Activated naive CD8-positive, alpha-beta T cell treated with anti-CD3 and anti-CD28 coated beads for 36 hours (primary cell): ENCODE data around the gene PROSER2. TPM values are rescaled to one million over a fixed set of nuclear protein-coding genes. Genes with fewer than 3 reads are reported as not detected.

Experiments used
- DNase-seq: peaks from one replicate; pipeline ENCODE4 v3.0.0; 2021
- H3K27ac Mint-ChIP-seq: one replicate; pipeline ENCODE4 v1.8.0; 2022; ENCODE audit warnings: mild to moderate bottlenecking, moderate library complexity, mixed read lengths
- H3K27me3 Mint-ChIP-seq: one replicate; pipeline ENCODE4 v1.8.0; 2022; ENCODE audit warnings: mild to moderate bottlenecking, mixed read lengths
- H3K36me3 Mint-ChIP-seq: one replicate; pipeline ENCODE4 v1.8.0; 2021; ENCODE audit warnings: mild to moderate bottlenecking, mixed read lengths
- H3K4me1 Mint-ChIP-seq: one replicate; pipeline ENCODE4 v1.8.0; 2021; ENCODE audit warnings: mixed read lengths
- H3K4me3 Mint-ChIP-seq: one replicate; pipeline ENCODE4 v1.8.0; 2022; ENCODE audit warnings: mild to moderate bottlenecking, moderate library complexity, mixed read lengths
- H3K9me3 Mint-ChIP-seq: one replicate; pipeline ENCODE4 v1.8.0; 2022; ENCODE audit warnings: mixed read lengths
- total RNA-seq, 2 experiments: library from RNA; stranded (reverse); gene quantifications; one replicate each; pipeline ENCODE4 v1.2.3, GENCODE V29; 2021

The PROSER2 gene, protein sequence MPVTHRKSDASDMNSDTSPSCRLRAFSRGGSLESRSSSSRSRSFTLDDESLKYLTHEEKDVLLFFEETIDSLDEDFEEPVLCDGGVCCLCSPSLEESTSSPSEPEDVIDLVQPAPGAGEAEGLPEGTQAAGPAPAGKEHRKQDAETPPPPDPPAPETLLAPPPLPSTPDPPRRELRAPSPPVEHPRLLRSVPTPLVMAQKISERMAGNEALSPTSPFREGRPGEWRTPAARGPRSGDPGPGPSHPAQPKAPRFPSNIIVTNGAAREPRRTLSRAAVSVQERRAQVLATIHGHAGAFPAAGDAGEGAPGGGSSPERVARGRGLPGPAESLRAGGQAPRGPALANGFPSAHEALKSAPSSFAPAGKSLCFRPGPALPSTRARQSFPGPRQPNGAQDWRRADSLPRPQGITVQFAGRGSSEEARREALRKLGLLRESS
- 1 to 10 TPM; 1.5 to 2.8 TPM for total RNA-seq

DNA sequence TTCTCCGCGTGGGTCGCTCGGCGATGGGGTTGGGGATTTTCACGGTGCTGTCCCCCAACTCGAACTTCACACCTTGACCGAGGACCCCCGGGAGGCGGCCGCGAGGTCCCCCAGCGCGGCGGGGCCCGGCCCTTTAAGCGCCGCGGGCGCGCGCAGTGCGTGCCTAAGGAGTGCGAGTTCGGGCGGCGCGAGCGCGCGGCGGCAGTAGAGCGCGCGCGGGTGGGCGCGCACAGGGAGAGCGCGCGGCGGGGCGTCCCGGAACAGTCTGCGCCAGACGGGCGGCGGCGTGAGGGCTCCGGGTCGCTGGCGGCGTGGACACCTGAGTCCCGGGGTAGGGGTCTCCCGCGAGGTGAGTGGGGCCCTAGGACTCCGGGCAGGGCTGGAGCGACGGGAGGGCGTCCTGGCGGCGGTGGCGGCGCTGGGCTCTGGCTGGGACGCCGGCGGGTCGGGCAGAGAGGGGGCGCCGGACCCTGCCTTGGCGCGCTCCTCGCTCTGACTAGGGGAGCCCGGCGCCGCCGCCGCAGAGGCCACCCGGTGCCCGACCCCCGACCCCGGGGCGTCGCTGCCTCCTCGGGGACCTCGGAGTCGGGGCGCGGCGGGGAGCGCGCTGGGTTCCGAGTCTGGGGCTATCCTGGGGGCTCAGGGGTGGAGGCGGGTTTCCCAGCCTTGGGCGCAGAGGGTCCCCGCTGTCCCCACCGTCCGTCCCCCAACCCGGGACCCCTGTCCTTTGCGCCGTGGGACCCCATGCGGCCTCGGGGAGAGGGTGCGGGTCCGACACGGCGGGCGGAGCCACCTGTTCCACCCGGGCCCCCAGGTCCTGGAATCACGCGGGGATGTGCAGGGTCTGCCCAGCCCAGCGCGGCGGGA lies at the start of gene PROSER2:
PROSER2 (plus strand) TSS at position 235 of the 867 bp plus-strand sequence. CDS start 28,722 bp downstream, outside the sequence.
- H3K27me3 Mint-ChIP-seq: peaks cover 62% of the 10 kb centered on the region

DNA sequence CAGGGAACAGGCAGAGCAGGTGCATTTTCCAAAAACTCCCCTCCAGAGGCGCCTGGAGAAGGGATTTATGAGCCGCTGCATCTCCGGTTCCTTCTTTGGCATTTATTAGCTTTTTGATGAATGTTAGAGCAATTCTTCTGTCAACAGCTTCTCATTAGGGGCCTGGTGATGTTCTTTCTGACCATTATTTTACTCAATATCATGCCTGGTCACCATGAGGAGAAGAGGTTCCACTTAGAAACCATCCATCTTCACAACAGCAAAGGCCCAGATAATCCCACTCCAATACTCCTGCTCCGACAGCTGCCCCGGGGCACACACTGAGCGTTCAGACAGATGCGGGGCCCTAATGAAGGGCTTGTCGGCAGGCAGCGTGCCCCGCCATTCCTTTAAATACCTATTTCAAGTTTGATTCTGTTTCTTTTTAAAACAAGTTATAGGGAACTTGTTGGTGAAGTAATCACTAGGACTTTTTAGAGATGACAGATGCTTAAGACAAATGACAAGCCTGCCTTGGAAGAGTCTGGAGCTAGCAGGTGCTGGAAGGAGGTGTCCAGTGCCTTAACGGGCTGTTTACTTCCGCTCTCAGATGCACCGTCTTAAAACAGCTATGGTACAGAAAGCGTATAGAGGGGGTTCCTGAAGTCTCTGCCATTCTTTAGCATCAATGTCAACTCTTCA lies 49.3 kb upstream of the PROSER2 start:
- no peaks in the 10 kb centered on the region for H3K9me3 Mint-ChIP-seq
- no peak for DNase-seq
- H3K4me1 Mint-ChIP-seq: no peaks in the 10 kb centered on the region
- no peaks in the 10 kb centered on the region for H3K36me3 Mint-ChIP-seq
- H3K27me3 Mint-ChIP-seq: no peaks in the 10 kb centered on the region
- H3K4me3 Mint-ChIP-seq: no peak overlapping the region
- no peak overlapping the region for H3K27ac Mint-ChIP-seq

More for the DNA sequence above, at the start of gene PROSER2:
- Mint-ChIP-seq H3K9me3 (no peaks in the 10 kb centered on the region), H3K4me3 (peak within 1 kb of the TSS; percentile 78), H3K27ac (peak within 1 kb of the TSS; percentile 36), H3K36me3 (no peaks in the 10 kb centered on the region), H3K4me1 (peaks cover 11% of the 10 kb centered on the region)
- DNase-seq: peak; percentile 66

DNA sequence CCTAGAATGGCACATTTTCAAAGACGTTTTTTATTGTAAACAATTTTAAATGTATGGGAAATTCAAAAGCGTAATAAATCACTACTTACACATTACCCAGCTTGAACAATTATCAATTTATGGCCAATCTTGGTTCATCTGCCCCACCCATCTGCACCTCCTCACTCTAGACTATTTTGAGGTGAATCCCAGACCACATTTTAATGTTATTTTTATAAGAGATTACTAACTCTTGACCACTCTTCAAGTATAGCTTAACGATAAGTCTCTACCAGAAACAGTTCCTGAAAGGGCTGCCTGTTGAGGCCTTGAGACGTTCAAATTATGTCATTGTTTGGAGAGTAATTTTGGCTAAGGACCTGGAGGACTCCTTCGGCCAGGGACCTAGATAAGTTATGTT lies 47.7 kb upstream of the PROSER2 start:
- Mint-ChIP-seq H3K4me3 (no peak overlapping the region), H3K9me3 (no peaks in the 10 kb centered on the region), H3K27me3 (no peaks in the 10 kb centered on the region)

DNA sequence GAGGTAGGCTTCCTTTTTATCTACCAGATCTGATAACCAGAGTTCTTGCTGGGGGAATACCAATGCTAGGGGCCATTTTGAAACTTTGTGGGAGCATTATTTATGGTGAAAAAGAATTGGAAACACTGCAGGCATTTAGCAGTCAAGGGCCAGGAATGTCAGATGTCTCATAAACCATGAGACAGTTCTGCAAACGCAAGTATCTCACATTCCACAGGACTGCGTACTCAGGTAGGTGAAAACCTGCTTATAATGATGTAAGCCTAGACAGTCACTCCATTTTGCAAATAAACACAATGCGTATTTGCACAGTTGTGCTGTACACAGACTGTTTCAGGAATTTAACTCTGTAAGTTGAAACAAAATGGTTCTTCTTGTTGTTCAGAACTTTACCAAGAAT lies 47.1 kb upstream of the PROSER2 start:
- H3K4me1 Mint-ChIP-seq: no peaks in the 10 kb centered on the region
- no peak overlapping the region for H3K27ac Mint-ChIP-seq
- no peaks in the 10 kb centered on the region for H3K9me3 Mint-ChIP-seq
- no peaks in the 10 kb centered on the region for H3K27me3 Mint-ChIP-seq
- no peaks in the 10 kb centered on the region for H3K36me3 Mint-ChIP-seq
- no peak for DNase-seq
- no peak overlapping the region for H3K4me3 Mint-ChIP-seq

More for the DNA sequence above, 47.7 kb upstream of the PROSER2 start:
- DNase-seq: no peak
- Mint-ChIP-seq H3K27ac (no peak overlapping the region), H3K4me1 (no peaks in the 10 kb centered on the region), H3K36me3 (no peaks in the 10 kb centered on the region)

- Mint-ChIP-seq H3K9me3 (no peaks in the 10 kb centered on the region), H3K27ac (no peak overlapping the region), H3K4me1 (peaks cover 6% of the 10 kb centered on the region), H3K36me3 (no peaks in the 10 kb centered on the region), H3K27me3 (peaks cover 7% of the 10 kb centered on the region), H3K4me3 (no peak overlapping the region)
- DNase-seq: no peak
These were observed 42.0 kb upstream of the PROSER2 start for GRCh38 chr10:11781114-11781513.

DNA sequence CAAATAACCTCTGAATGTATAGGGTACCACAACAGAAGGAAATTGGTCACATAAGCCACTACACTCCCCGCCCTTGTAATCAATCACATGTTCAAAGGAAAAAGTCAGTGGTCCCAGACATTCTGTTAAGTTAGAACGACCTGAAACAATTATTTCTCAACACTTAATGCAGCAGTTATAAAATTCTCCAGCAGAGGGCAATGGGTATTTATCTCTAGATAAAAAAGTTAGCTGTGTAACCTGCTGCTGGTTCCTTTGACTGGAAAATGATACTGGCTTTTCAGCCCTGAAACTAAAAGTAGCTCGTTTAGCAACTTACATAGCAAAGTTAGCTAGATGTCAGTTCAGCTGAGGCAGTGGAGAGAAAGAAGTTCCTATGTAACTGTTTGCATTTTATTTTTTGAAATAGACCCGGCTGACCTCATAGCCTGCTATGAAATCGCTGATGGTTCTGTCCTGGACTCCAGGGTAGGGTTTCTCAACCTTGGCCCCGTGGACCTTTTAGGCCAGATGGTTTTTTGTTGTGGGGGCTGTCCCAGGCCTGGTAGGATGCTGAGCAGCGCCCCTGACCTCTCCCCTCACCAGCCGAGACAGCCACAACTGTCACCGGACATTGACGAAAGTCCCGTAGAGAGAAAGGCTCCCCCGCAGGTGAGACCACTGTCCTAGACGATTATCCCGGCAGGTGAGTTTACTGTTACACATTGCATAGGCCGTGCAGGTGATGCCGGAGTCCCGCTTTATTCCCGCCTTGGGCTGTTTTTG lies 40.2 kb upstream of the PROSER2 start:
- no peak overlapping the region for H3K27ac Mint-ChIP-seq
- peaks cover 6% of the 10 kb centered on the region for H3K4me1 Mint-ChIP-seq
- H3K9me3 Mint-ChIP-seq: no peaks in the 10 kb centered on the region
- peaks cover 7% of the 10 kb centered on the region for H3K27me3 Mint-ChIP-seq
- no peaks in the 10 kb centered on the region for H3K36me3 Mint-ChIP-seq
- DNase-seq: no peak
- no peak overlapping the region for H3K4me3 Mint-ChIP-seq

DNA sequence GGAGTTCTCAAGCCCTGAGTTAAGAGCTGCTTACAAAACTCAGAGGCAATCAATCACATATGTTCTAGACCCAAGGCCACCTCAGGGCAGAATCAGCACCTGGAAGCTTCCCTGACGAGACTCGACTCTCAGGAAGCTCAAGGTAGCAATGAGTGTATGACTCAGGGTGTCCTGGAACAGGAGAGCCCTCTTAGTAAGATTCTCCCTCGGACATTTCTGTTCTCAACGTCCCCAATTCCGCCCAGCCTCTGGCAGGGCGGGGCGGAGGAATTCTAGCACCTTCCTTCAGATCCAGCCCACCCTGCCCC lies 39.6 kb upstream of the PROSER2 start:
- Mint-ChIP-seq H3K27ac (no peak overlapping the region), H3K4me3 (no peak overlapping the region), H3K4me1 (peaks cover 6% of the 10 kb centered on the region), H3K27me3 (peaks cover 7% of the 10 kb centered on the region), H3K36me3 (no peaks in the 10 kb centered on the region), H3K9me3 (no peaks in the 10 kb centered on the region)
- DNase-seq: no peak

DNA sequence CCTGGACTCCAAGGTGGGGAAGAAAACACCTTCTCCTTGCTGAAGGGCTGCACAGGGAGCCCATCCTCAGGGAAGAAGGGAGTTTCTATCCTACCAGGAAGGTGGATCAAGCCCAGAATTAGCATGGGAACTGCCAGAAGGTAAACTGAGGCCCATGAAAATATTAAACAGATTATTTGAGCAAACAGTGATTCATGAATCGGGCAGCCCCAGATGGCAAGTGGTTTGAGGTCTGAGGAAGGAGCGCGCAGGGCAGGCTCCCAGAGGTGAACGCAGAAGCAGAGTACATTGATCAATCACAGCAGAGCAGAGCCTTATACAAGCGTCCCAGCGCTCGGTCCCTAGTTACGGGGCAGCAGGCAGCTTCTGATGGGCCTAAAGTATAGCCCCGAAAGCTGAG lies 35.8 kb upstream of the PROSER2 start:
- peaks cover 6% of the 10 kb centered on the region for H3K4me1 Mint-ChIP-seq
- no peaks in the 10 kb centered on the region for H3K9me3 Mint-ChIP-seq
- peaks cover 7% of the 10 kb centered on the region for H3K27me3 Mint-ChIP-seq
- no peak for DNase-seq
- H3K4me3 Mint-ChIP-seq: no peak overlapping the region
- no peaks in the 10 kb centered on the region for H3K36me3 Mint-ChIP-seq
- no peak overlapping the region for H3K27ac Mint-ChIP-seq

- H3K27me3 Mint-ChIP-seq: peaks cover 7% of the 10 kb centered on the region
- H3K27ac Mint-ChIP-seq: no peak overlapping the region
- no peak for DNase-seq
- no peaks in the 10 kb centered on the region for H3K9me3 Mint-ChIP-seq
- no peak overlapping the region for H3K4me3 Mint-ChIP-seq
- H3K36me3 Mint-ChIP-seq: no peaks in the 10 kb centered on the region
- peaks cover 4% of the 10 kb centered on the region for H3K4me1 Mint-ChIP-seq
These were observed 35.3 kb upstream of the PROSER2 start for GRCh38 chr10:11787846-11788245.

DNA sequence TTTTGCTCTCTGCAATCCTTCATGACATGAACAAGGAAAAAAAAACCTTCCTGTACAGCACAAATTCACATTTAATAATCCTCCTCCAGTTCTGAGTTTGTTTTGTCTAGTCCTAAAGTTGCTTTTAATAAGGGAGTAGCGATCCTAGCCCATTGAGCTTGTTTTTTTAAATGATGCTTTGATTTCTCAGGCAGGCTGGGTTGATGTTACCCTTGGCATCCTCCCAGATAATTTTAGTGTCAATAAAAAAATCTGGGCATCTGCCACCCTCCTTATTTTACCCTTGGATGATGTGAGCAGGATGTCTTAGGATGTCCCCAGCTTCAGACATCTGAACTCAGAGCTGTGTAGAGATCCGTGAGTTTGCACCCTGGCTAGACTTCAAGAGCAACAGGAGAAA lies 33.9 kb upstream of the PROSER2 start:
- no peak for DNase-seq
- H3K27ac Mint-ChIP-seq: no peak overlapping the region
- H3K9me3 Mint-ChIP-seq: no peaks in the 10 kb centered on the region
- peaks cover 7% of the 10 kb centered on the region for H3K27me3 Mint-ChIP-seq
- no peaks in the 10 kb centered on the region for H3K4me1 Mint-ChIP-seq
- no peaks in the 10 kb centered on the region for H3K36me3 Mint-ChIP-seq
- no peak overlapping the region for H3K4me3 Mint-ChIP-seq

- DNase-seq: no peak
- Mint-ChIP-seq H3K36me3 (no peaks in the 10 kb centered on the region), H3K27ac (no peak overlapping the region), H3K9me3 (no peaks in the 10 kb centered on the region), H3K4me1 (no peaks in the 10 kb centered on the region), H3K27me3 (peaks cover 7% of the 10 kb centered on the region), H3K4me3 (no peak overlapping the region)
These were observed 33.2 kb upstream of the PROSER2 start for GRCh38 chr10:11789956-11790355.

GRCh38 chr10:11793762-11794479 lies 29.2 kb upstream of the PROSER2 start:
- Mint-ChIP-seq H3K4me3 (no peak overlapping the region), H3K27ac (peak overlapping the region; percentile 25)

DNA sequence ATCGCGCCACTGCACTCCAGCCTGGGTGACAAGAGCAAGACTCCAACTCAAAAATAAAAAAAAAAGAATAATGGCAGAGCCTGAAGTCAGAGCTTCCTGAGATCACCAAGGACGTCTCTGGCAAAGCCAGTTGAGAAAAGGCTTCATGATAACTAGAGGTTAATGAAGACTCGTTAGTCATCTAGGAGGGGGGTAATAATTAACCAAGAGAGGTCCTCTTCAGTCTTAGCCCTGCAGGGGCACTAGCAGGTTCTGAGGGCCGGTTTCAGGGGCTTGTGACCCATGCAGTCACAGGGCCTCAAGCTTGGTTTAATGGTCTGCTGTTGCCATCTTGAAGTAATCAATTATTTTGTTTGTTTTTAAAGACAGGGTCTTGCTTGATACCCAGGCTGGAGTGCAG lies 28.6 kb upstream of the PROSER2 start:
- Mint-ChIP-seq H3K27ac (no peak overlapping the region), H3K4me1 (no peaks in the 10 kb centered on the region), H3K9me3 (no peaks in the 10 kb centered on the region), H3K36me3 (no peaks in the 10 kb centered on the region), H3K27me3 (no peaks in the 10 kb centered on the region), H3K4me3 (no peak overlapping the region)
- no peak for DNase-seq

More at GRCh38 chr10:11793762-11794479, 29.2 kb upstream of the PROSER2 start:
- H3K27me3 Mint-ChIP-seq: no peaks in the 10 kb centered on the region
- no peaks in the 10 kb centered on the region for H3K9me3 Mint-ChIP-seq
- no peaks in the 10 kb centered on the region for H3K36me3 Mint-ChIP-seq
- H3K4me1 Mint-ChIP-seq: no peaks in the 10 kb centered on the region
- no peak for DNase-seq
